Esophagus muscularis mucosa (tissue), 3 donors: ENCODE measurements around the gene TANGO6.

Experiments used
- POLR2A ChIP-seq: fragments of 450-650 bp; IDR thresholded peaks from one replicate; pipeline ENCODE4 v1.6.1; 2017; ENCODE audit warnings: antibody characterized with exemption, moderate library complexity, mild to moderate bottlenecking, low read depth
- TF ChIP-seq, protein P1 (sequence below), 3 experiments: fragments of 200-600 bp in 2 of 3; fragments of 450-650 bp in 1 of 3; sonication (generic) in 2 of 3; IDR thresholded peaks; one replicate each; pipeline ENCODE4 v1.5.1; 2017 to 2019; ENCODE audit warnings: antibody characterized with exemption in 3 of 3, mild to moderate bottlenecking in 2 of 3, moderate library complexity in 1 of 3

DNA sequence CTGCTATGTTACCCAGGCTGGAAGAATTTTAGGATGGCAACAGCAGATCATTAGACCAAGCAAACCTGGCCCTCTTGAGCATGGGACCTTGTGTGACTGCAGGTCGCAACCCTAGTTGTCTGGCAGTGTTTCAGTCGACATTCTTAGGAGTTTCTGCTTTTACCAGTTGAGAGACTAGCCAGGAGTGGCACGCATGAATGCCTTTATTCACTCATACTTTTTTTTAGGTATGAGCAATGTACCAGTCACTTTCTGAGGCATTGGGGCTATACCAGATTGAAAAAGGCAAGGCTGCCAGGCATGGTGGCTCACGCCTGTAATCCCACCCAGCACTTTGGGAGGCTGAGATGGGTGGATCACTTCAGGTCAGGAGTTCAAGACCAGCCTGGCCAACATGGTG is 233.9 kb downstream of the TANGO6 start:
- TF ChIP-seq, protein P1, sequence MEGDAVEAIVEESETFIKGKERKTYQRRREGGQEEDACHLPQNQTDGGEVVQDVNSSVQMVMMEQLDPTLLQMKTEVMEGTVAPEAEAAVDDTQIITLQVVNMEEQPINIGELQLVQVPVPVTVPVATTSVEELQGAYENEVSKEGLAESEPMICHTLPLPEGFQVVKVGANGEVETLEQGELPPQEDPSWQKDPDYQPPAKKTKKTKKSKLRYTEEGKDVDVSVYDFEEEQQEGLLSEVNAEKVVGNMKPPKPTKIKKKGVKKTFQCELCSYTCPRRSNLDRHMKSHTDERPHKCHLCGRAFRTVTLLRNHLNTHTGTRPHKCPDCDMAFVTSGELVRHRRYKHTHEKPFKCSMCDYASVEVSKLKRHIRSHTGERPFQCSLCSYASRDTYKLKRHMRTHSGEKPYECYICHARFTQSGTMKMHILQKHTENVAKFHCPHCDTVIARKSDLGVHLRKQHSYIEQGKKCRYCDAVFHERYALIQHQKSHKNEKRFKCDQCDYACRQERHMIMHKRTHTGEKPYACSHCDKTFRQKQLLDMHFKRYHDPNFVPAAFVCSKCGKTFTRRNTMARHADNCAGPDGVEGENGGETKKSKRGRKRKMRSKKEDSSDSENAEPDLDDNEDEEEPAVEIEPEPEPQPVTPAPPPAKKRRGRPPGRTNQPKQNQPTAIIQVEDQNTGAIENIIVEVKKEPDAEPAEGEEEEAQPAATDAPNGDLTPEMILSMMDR (IDR thresholded peaks at IDR 0.05), result no peak
- no peak for TF ChIP-seq POLR2A
